Adrenal gland (tissue), 12 donors: ENCODE measurements around the gene ANKMY1. TPM values are rescaled to one million over a fixed set of nuclear protein-coding genes. Genes with fewer than 3 reads are reported as not detected.
"Not testable (repeated sequence)": the region's sequence is repeated elsewhere in the genome, so short reads cannot be mapped to it uniquely, and the experiment has no call there.

Experiments used
- DNase-seq, 7 donors: peaks; one replicate each; pipeline ENCODE4 v3.0.0-alpha.2; 2019 to 2020
- H3K27ac ChIP-seq, 5 donors: fragments of 200-600 bp; sonication (generic) in 4 of 5; 1 replicate in 3 of 5; 2 replicates in 2 of 5; pipeline versions ENCODE4 v1.5.1 to v1.8.0; 2016 to 2020; ENCODE audit warnings: mild to moderate bottlenecking in 1 of 5
- H3K27me3 ChIP-seq: fragments of 200-600 bp; 2 replicates; pipeline ENCODE4 v1.8.0; 2021
- H3K36me3 ChIP-seq, 2 donors: fragments of 200-600 bp; replicated peaks in 1 of 2; 1 replicate in 1 of 2; 2 replicates in 1 of 2; pipeline versions ENCODE4 v1.5.1 to v1.8.0; 2018 to 2022
- H3K4me1 ChIP-seq, 2 donors: fragments of 200-600 bp; replicated peaks in 1 of 2; 1 replicate in 1 of 2; 2 replicates in 1 of 2; pipeline versions ENCODE4 v1.5.1 to v1.8.0; 2018 to 2021
- H3K4me3 ChIP-seq, 4 donors: fragments of 200-600 bp; sonication (generic) in 3 of 4; one replicate each; pipeline ENCODE4 v1.5.1; 2016 to 2018
- H3K9me3 ChIP-seq, 3 donors: fragments of 200-600 bp; sonication (generic) in 1 of 3; replicated peaks in 1 of 3; 1 replicate in 2 of 3; 2 replicates in 1 of 3; pipeline versions ENCODE4 v1.5.1 to v1.8.0; 2016 to 2021
- POLR2A ChIP-seq, 2 donors: fragments of 450-650 bp; IDR thresholded peaks; one replicate each; pipeline ENCODE4 v1.6.1; 2017; ENCODE audit warnings: antibody characterized with exemption in 2 of 2, mild to moderate bottlenecking in 2 of 2, moderate library complexity in 1 of 2
- WGBS, 4 donors: extraction: QIAGEN DNeasy Blood & Tissue Kit in 2 of 4; methylation state at CpG; one replicate each; pipeline versions ENCODE4 v1.1.5 to v1.1.7; 2013 to 2017; 5-methylcytosine and 5-hydroxymethylcytosine counted together
- intact Hi-C, 2 donors: fragments of 100-400 bp; cut with DNase I; formaldehyde crosslinking; loops; one replicate each; pipeline versions ENCODE4 v1.14.1 to v1.15.0; 2022 to 2023
- polyA plus RNA-seq, 3 donors: library from polyadenylated mRNA; stranded (reverse); fragments of 200-250 nt in 2 of 3; fragments of 350-450 nt in 1 of 3; fragmentation: Illumina TruSeq in 1 of 3; extraction: RNeasy Lipid Tissue Mini Kit (QIAGEN cat#74804) in 1 of 3; gene quantifications; one replicate each; pipeline ENCODE4 v1.2.3, GENCODE V29; 2013 to 2014
- total RNA-seq, 9 donors: library from RNA; depleted of rRNA in 4 of 9; stranded (reverse); fragments of >200 nt in 4 of 9; fragments of 120-200 nt in 1 of 9; fragmentation: NEBNext Ultra II Directional in 1 of 9; extraction: Animal tissue kit (Norgen Biotek cat#: 25700) in 1 of 9; gene quantifications; one replicate each; pipeline versions ENCODE4 v1.1.0 to v1.2.4, GENCODE V29; 2013 to 2023
- TF ChIP-seq, protein P1 (sequence below), 6 experiments: fragments of 450-650 bp in 4 of 6; fragments of 200-600 bp in 2 of 6; sonication (generic) in 1 of 6; IDR thresholded peaks; 1 replicate in 5 of 6; 2 replicates in 1 of 6; pipeline versions ENCODE4 v1.5.1 to v1.8.0; 2016 to 2021; ENCODE audit warnings: antibody characterized with exemption in 6 of 6, mild to moderate bottlenecking in 2 of 6, moderate library complexity in 1 of 6
- donor health status: healthy with polysubstance abuse.
- donor health status: Bipolar disorder and iron deficiency.
- donor health status: DM: yes; HTN: yes; CAD: no.
- donor health status: DM: no; HTN: no; CAD: no.
- donor health status: DM: no; HTN: no; CAD: no.
- donor health status: DM: yes; HTN: yes; CAD: no.

Gene ANKMY1
- total and polyA plus RNA-seq, 12 donors: 7.2 to 31.7 (median 12.0) TPM

DNA sequence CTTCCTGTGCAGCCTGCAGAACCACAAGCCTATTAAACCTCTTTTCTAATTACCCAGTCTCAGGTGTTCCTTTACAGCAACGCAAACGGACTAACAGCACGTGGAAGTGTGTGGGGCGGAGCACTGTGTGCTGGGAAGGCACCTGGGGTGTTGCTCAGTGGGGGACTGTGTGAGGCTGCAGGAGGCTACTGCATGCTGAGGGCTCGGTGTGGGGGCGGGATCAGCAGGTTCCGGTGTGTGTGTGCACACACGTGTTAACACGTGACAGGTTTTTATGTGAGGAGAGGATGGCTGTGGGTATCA is 58.9 kb downstream of the ANKMY1 start:
- TF ChIP-seq POLR2A (IDR thresholded peaks at IDR 0.05): no peak
- TF ChIP-seq, protein P1, sequence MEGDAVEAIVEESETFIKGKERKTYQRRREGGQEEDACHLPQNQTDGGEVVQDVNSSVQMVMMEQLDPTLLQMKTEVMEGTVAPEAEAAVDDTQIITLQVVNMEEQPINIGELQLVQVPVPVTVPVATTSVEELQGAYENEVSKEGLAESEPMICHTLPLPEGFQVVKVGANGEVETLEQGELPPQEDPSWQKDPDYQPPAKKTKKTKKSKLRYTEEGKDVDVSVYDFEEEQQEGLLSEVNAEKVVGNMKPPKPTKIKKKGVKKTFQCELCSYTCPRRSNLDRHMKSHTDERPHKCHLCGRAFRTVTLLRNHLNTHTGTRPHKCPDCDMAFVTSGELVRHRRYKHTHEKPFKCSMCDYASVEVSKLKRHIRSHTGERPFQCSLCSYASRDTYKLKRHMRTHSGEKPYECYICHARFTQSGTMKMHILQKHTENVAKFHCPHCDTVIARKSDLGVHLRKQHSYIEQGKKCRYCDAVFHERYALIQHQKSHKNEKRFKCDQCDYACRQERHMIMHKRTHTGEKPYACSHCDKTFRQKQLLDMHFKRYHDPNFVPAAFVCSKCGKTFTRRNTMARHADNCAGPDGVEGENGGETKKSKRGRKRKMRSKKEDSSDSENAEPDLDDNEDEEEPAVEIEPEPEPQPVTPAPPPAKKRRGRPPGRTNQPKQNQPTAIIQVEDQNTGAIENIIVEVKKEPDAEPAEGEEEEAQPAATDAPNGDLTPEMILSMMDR (IDR thresholded peaks at IDR 0.05): no peak
- WGBS, 4 donors: 86 to 98% (median 93%) methylated on average over 9 of the region's 9 CpGs
- Histone ChIP-seq H3K27me3 (no peaks in the 10 kb centered on the region), H3K4me3 (no peak overlapping the region), H3K27ac (no peak overlapping the region), H3K4me1 (peaks cover 0 to 6% of the 10 kb centered on the region in 2 donors), H3K36me3 (no peaks in the 10 kb centered on the region), H3K9me3 (no peaks in the 10 kb centered on the region)
- peak in 2 of 7 donors; percentile 12 to 31 for DNase-seq
- intact Hi-C loops: no loop called here

DNA sequence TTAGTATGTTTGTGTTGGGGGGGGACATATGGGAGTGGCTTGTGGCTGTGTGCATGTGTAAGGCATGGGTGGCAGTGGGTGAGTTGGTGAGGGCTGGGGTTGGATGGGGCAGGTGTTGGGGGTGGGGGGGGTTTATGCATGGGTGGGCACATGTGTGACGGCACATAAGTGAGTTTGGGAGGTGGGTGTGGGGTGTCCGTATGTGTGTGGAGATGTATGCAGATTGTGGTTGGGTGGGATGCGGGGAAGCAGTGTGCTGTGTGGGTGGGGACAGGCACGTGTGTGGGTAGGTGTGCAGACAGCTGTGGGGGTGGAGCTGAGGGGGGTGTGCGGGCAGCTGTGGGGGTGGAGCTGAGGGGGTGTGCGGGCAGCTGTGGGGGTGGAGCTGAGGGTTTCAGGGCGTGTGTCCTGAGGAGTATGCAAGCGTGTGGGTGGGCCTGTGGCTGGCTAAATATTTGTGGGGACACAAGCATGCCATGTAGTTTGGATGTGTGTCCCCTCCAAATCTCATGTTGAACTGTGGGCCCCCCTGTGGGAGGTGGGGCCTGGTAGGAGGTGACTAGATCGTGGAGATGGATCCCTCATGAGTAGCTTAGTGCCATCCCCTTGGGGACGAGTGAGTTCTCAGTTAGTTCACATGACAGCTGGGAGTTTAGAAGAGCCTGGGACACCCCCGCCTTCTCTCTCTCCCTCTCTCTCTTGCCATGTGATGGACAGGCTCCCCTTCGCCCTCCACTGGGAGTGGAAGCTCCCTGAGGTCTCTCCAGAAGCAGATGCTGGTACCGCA is 59.4 kb downstream of the ANKMY1 start:
- H3K9me3 ChIP-seq: no peaks in the 10 kb centered on the region
- WGBS, 4 donors: 83 to 93% (median 91%) methylated on average over 11 to 13 of the region's 13 CpGs
- H3K4me3 ChIP-seq: no peak overlapping the region
- intact Hi-C loops: no loop called here
- no peak overlapping the region for H3K27ac ChIP-seq
- peaks cover 0 to 6% of the 10 kb centered on the region in 2 donors for H3K4me1 ChIP-seq
- H3K27me3 ChIP-seq: no peaks in the 10 kb centered on the region
- TF ChIP-seq POLR2A (IDR thresholded peaks at IDR 0.05): no peak
- TF ChIP-seq, protein P1 (IDR thresholded peaks at IDR 0.05): no peak
- peak in 2 of 7 donors; percentile 12 to 20 for DNase-seq
- H3K36me3 ChIP-seq: no peaks in the 10 kb centered on the region

DNA sequence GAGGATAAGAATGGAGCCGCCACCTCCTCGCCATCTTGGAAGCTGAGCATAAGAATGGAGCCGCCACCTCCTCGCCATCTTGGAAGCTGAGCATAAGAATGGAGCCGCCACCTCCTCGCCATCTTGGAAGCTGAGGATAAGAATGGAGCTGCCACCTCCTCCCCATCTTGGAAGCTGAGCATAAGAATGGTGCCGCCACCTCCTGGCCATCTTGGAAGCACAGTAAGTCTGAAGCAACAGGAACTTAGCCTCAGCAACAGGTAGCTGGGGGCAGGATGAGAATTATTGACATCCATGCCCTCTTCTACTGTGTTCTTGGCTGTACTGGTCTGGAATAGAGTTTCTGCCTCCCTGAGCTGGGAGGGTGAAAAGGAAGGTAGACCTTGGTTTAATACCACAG is 60.7 kb downstream of the ANKMY1 start:
- H3K4me1 ChIP-seq, H3K27me3 ChIP-seq, H3K27ac ChIP-seq, H3K9me3 ChIP-seq, intact Hi-C loops, H3K36me3 ChIP-seq, H3K4me3 ChIP-seq: not testable (repeated sequence)
- DNase-seq: peak in 2 of 7 donors; percentile 19 to 31
- TF ChIP-seq, protein P1 (IDR thresholded peaks at IDR 0.05): peak in 1 of 6 experiments; percentile 11
- WGBS, 4 donors: 94 to 100% (median 98%) methylated on average over 7 of the region's 7 CpGs

DNA sequence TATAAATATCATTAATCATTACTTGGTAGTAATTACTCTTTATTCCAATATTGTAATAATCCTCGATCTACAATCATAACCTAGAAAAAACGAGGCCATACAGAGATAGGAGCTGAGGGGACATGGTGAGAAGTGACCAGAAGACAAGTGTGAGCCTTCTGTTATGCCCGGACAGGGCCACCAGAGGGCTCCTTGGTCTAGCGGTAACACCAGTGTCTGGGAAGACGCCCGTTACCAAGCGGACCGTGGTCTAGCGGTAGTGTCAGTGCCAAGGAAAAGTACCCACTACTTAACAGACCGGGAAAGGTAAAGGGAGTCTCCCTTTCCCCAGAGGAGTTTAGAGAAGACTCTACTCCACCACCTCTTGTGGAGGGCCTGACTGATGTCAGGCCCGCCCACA is 62.8 kb downstream of the ANKMY1 start:
- H3K27ac ChIP-seq, H3K9me3 ChIP-seq, H3K4me3 ChIP-seq, intact Hi-C loops, H3K4me1 ChIP-seq, H3K36me3 ChIP-seq, H3K27me3 ChIP-seq: not testable (repeated sequence)
- TF ChIP-seq, protein P1 (IDR thresholded peaks at IDR 0.05): peak in 2 of 6 experiments; percentile 7 to 26
- DNase-seq: peak in 3 of 7 donors; percentile 30 to 53 (median 33)
- WGBS, 4 donors: 69 to 89% (median 75%) methylated on average over 10 to 11 of the region's 11 CpGs
